Transverse colon (tissue), 4 donors: ENCODE measurements around the gene STAT5A.

ENCODE experiments used
- CTCF ChIP-seq, 5 experiments: fragments of 200-600 bp in 3 of 5; fragments of 450-650 bp in 2 of 5; sonication (generic) in 3 of 5; IDR thresholded peaks; 1 replicate in 2 of 5; 2 replicates in 3 of 5; pipeline ENCODE4 v1.5.1; 2016 to 2017; ENCODE audit warnings: antibody characterized with exemption in 5 of 5, inconsistent platforms in 3 of 5, mild to moderate bottlenecking in 2 of 5, moderate library complexity in 1 of 5
- EP300 ChIP-seq: sonication (generic); formaldehyde crosslinking; IDR thresholded peaks from one replicate; pipeline ENCODE4 v1.6.1; 2017; ENCODE audit warnings: antibody characterized with exemption, low read depth
- POLR2A ChIP-seq: fragments of 450-650 bp; IDR thresholded peaks from one replicate; pipeline ENCODE4 v1.6.1; 2016; ENCODE audit warnings: antibody characterized with exemption, mild to moderate bottlenecking, moderate library complexity
- POLR2AphosphoS5 ChIP-seq, 3 donors: sonication (generic); formaldehyde crosslinking; IDR thresholded peaks; one replicate each; pipeline ENCODE4 v1.6.1; 2016; ENCODE audit warnings: antibody characterized with exemption in 3 of 3

- TF ChIP-seq CTCF (IDR thresholded peaks at IDR 0.05), result no peak
- TF ChIP-seq POLR2A, result no peak
- TF ChIP-seq EP300, result no peak
- TF ChIP-seq POLR2AphosphoS5 (IDR thresholded peaks at IDR 0.05), result no peak
Measured at GRCh38 chr17:42339221-42339620, 50.9 kb downstream of the STAT5A start.
